ENCODE data around the gene RNF26. TPM values are rescaled to one million over a fixed set of nuclear protein-coding genes. Genes with fewer than 3 reads are reported as not detected.

RNF26 gene
- total RNA-seq, 1 experiment from 2014 or later = 64.3 TPM

DNA sequence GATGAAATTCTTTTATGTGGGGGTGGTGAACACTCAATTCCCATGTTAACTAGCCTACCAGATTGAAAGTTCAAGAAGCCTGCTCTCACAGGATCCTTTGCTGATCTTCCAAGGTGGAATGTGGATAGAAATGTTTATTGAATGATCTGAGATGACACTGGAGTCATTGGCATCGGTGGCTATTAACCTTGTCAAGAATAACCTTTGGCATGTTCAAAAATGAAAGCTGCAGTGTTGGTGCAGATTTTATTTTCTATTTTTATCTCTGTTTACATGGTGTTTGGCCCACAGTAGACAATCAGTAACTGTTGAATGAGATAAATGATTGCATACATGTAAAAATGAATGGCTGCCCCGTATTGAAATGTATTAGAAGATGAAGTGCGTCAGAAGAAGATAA lies 36.4 kb upstream of the RNF26 start:
- DNase-seq = no peak
- CTCF ChIA-PET = interaction anchor here (0.5 to 0.7 kb wide), 2 partner anchors 41 to 42 kb away, joined by 3 to 6 read pairs; no protein-coding TSS in a partner anchor
- H3K4me3 ChIP-seq = no peak overlapping the region
- H3K36me3 ChIP-seq (ENCODE audit: low read depth) = peaks cover 21% of the 10 kb centered on the region
- no peak overlapping the region for H3K27ac ChIP-seq
- H3K79me2 ChIP-seq (ENCODE audit: low read depth) = no peaks in the 10 kb centered on the region
- H3K4me1 ChIP-seq (replicated peaks; ENCODE audit: insufficient read depth) = no peaks in the 10 kb centered on the region
- no peaks in the 10 kb centered on the region for H3K9me2 ChIP-seq (ENCODE audit: insufficient read depth)
- no peak overlapping the region for H3K4me2 ChIP-seq
- no peaks in the 10 kb centered on the region; the same call in 1 of the 2 replicates for H3F3A ChIP-seq (ENCODE audit: insufficient read depth, low read depth)
- no peak overlapping the region for H2AFZ ChIP-seq
- no TSS peak for BruUV-seq (replicated peaks)
- no peak for TF ChIP-seq EZH2 (IDR thresholded peaks at IDR 0.05; ENCODE audit: low read depth)
- no peak for TF ChIP-seq CTCF (conservative IDR thresholded peaks at IDR 0.05)
- H3K27me3 ChIP-seq (ENCODE audit: insufficient read depth, low read depth) = no peaks in the 10 kb centered on the region
- H4K20me1 ChIP-seq (ENCODE audit: insufficient read depth) = no peaks in the 10 kb centered on the region
- POLR2A ChIA-PET (ENCODE audit: unreplicated experiment) = no interaction called here
- intact Hi-C loops (cut with micrococcal nuclease; ENCODE audit: unreplicated experiment) = no loop called here
- no peaks in the 10 kb centered on the region for H3K9me3 ChIP-seq (ENCODE audit: insufficient read depth, low read depth)

DNA sequence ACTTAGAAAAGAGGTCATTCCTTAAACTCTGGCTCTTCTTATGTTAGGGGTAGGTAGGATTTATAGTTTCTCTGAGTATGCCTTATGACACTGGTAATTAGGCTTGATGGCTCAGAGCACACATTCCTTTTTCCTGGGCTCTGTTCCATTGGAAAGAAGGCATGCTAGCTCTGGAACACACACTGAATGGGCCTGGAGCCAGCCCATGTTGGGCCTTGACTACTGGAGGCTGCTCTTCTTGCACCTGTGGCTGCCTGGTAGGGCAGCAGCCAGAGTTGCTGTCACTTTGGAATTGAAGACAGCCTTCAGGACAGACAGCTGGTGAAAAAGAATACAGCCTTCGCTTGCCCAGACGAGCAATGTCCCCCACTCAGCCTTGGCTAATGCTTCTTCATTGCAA lies 35.6 kb upstream of the RNF26 start:
- Histone ChIP-seq H3K4me2 (no peak overlapping the region), H3F3A (ENCODE audit: insufficient read depth, low read depth) (no peaks in the 10 kb centered on the region; the same call in 1 of the 2 replicates), H4K20me1 (ENCODE audit: insufficient read depth) (no peaks in the 10 kb centered on the region), H3K79me2 (ENCODE audit: low read depth) (no peaks in the 10 kb centered on the region), H3K9me3 (ENCODE audit: insufficient read depth, low read depth) (no peaks in the 10 kb centered on the region), H3K27ac (no peak overlapping the region), H3K4me3 (no peak overlapping the region), H3K27me3 (ENCODE audit: insufficient read depth, low read depth) (no peaks in the 10 kb centered on the region), H3K9me2 (ENCODE audit: insufficient read depth) (no peaks in the 10 kb centered on the region), H2AFZ (no peak overlapping the region), H3K4me1 (replicated peaks; ENCODE audit: insufficient read depth) (no peaks in the 10 kb centered on the region), H3K36me3 (ENCODE audit: low read depth) (peaks cover 27% of the 10 kb centered on the region)
- POLR2A ChIA-PET (ENCODE audit: unreplicated experiment) = no interaction called here
- TF ChIP-seq CTCF (conservative IDR thresholded peaks at IDR 0.05) (no peak), EZH2 (IDR thresholded peaks at IDR 0.05; ENCODE audit: low read depth) (no peak)
- CTCF ChIA-PET = no interaction called here
- intact Hi-C loops (cut with micrococcal nuclease; ENCODE audit: unreplicated experiment) = no loop called here
- BruUV-seq (replicated peaks) = no TSS peak
- DNase-seq = no peak

- no peaks in the 10 kb centered on the region for H3K9me3 ChIP-seq (ENCODE audit: insufficient read depth, low read depth)
- ChIA-PET POLR2A (ENCODE audit: unreplicated experiment) (no interaction called here), CTCF (no interaction called here)
- no TSS peak for BruUV-seq (replicated peaks)
- no peaks in the 10 kb centered on the region for H3K4me1 ChIP-seq (replicated peaks; ENCODE audit: insufficient read depth)
- no peaks in the 10 kb centered on the region for H3K79me2 ChIP-seq (ENCODE audit: low read depth)
- no peak for DNase-seq
- H3K36me3 ChIP-seq (ENCODE audit: low read depth) = peaks cover 31% of the 10 kb centered on the region
- H3K27me3 ChIP-seq (ENCODE audit: insufficient read depth, low read depth) = no peaks in the 10 kb centered on the region
- no peak overlapping the region for H2AFZ ChIP-seq
- no peaks in the 10 kb centered on the region; the same call in 1 of the 2 replicates for H3F3A ChIP-seq (ENCODE audit: insufficient read depth, low read depth)
- TF ChIP-seq EZH2 (IDR thresholded peaks at IDR 0.05; ENCODE audit: low read depth) (no peak), CTCF (conservative IDR thresholded peaks at IDR 0.05) (no peak)
- H3K4me2 ChIP-seq = no peak overlapping the region
- no peaks in the 10 kb centered on the region for H3K9me2 ChIP-seq (ENCODE audit: insufficient read depth)
- no peak overlapping the region for H3K4me3 ChIP-seq
- no peak overlapping the region for H3K27ac ChIP-seq
- intact Hi-C loops (cut with micrococcal nuclease; ENCODE audit: unreplicated experiment) = no loop called here
- H4K20me1 ChIP-seq (ENCODE audit: insufficient read depth) = no peaks in the 10 kb centered on the region
Observed at GRCh38 chr11:119299416-119299815, 34.9 kb upstream of the RNF26 start.

Measured in PC-9 (cell line).